Kidney tubule cell (primary cell): ENCODE results near the gene OR1M1.
"Not testable (repeated sequence)": the region's sequence is repeated elsewhere in the genome, so short reads cannot be mapped to it uniquely, and the experiment has no call there.

ENCODE experiments used
- DNase-seq: peaks from one replicate; pipeline ENCODE4 v3.0.0-alpha.2; 2018; ENCODE audit warnings: low spot score

The OR1M1 gene

GRCh38 chr19:9086761-9087160, at the start of gene OR1M1:
OR1M1 (plus strand) TSS chr19:9087061; CDS start chr19:9093245, 6,184 bp downstream.
- DNase-seq = no peak

- DNase-seq = peak; percentile 18
These were observed 49.3 kb upstream of the OR1M1 start for GRCh38 chr19:9037400-9038062.

DNA sequence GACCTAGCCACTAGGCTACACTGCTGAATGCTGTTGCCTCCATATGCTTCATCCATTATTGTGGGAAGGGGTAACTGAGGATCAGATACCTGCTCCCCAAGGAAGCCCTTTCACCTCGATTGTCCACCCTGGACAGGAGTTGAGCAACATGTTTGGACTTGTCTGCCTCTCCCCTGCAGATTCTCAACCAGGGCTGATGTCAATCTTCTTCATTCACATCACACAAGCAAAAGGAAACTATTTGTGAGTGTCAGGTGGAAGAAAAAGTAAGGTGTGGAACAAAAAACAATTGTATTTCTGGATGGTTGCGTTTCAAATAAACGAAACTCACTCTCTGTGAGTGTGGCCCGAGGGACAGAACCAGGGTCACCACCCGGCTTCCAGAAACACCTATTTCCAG, 47.1 kb upstream of the OR1M1 start:
- DNase-seq = no peak

DNA sequence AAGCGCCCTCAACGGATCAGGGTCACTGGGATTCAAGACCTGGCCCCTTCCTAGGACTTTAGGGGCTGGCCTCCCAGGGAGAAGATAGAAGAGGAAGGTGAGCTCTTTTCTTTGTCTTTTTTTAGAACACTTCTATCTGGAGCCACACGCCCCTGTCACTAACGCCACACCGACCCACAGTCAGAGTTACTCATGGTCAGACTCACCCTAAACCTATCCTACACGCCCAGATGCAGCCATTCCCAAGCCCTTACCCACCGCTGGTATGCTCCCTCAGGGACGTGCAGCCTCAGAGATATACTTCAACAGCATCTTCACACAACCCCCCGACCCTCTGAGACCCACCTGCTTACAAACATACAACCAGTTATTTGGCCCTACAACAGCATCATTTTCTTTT, 46.7 kb upstream of the OR1M1 start:
- DNase-seq = peak; percentile 10

DNA sequence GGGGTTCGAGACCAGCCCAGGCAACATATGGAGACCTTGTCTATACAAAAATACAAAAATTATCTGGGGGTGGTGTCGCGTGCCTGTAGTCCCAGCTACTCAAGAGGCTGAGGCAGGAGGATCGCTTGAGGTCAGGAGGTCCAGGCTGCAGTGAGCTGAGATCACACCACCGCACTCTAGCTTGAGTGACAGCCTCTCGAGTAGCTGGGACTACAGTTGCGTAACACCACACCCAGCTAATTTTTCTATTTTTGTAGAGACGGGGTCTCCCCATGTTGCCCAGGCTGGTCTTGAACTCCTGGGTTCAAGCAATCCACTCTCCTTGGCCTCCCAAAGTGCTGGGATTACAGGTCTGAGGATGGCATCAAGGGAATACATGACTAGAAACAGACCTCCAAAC, 45.8 kb upstream of the OR1M1 start:
- no peak for DNase-seq

GRCh38 chr19:9043524-9043923, 43.3 kb upstream of the OR1M1 start:
- DNase-seq = peak; percentile 69

DNA sequence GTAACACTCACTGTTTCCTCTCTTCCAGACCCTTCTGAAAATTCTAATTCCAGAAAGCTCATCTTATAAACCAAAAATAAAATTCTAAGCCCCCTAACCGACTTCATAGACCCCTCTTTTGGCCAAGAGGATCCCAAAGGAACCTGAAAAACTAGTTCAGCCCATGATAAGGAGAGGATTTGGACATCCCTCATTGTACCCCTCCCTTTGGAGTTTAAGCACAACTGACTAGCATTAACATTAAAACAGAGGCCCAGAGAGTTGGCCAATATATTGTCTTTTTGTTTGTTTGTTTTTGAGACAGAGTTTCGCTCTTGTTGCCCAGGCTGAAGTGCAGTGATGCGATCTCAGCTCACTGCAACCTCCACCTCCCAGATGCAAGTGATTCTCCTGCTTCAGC, 42.4 kb upstream of the OR1M1 start:
- DNase-seq = no peak

DNA sequence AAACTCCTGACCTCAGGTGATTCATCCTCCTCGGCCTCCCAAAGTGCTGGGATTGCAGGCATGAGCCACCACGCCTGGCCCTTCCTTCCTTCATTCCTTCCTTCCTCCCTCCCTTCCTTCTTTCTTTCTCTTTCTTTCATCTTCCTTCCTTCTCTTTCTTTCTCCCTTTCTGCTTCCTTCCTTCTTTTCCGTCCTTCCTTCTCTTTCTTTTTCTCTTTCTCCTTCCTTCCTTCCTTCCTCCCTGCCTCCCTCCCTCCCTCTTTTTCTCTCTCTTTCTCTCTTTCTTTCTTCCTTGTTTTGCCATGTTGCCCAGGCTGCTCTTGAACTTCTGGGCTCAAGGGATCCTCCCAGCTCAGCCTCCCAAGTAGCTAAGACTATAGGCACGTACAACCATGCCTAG, 40.2 kb upstream of the OR1M1 start:
- no peak for DNase-seq

GRCh38 chr19:9052894-9053293, 34.0 kb upstream of the OR1M1 start:
- DNase-seq = peak; percentile 45

DNA sequence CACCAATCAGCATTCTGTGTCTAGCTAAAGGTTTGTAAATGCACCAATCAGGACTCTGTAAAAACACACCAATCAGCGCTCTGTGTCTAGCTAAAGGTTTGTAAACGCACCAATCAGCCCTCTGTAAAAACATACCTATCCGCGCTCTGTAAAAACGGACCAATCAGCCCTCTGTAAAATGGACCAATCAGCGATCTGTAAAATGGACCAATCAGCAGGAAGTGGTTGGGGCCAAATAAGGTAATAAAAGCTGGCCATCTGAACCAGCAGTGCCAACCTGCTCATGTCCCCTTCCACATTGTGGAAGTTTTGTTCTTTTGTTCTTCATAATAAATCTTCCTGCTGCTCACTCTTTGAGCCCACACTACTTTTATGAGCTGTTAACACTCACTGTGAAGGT, 33.2 kb upstream of the OR1M1 start:
- not testable (repeated sequence) for DNase-seq

DNA sequence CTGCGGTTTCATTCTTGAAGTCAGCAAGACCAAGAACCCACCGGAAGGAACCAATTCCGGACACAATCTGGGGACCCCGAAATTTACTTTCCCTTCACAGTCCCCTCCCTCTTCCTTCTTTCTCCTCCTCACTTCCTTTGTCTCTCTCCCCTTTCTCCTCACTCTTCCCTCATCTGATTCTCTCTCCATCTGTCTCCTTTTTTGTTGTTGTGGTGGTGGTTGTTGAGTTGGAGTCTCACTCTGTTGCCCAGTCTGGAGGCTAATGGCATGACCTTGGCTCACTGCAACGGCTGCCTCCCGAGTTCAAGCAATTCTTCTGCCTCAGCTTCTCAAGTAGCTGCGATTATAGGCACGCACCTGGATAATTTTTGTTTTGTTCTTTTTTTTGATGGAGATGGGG, 32.7 kb upstream of the OR1M1 start:
- no peak for DNase-seq

GRCh38 chr19:9054765-9055164, 32.1 kb upstream of the OR1M1 start:
- peak; percentile 22 for DNase-seq

DNA sequence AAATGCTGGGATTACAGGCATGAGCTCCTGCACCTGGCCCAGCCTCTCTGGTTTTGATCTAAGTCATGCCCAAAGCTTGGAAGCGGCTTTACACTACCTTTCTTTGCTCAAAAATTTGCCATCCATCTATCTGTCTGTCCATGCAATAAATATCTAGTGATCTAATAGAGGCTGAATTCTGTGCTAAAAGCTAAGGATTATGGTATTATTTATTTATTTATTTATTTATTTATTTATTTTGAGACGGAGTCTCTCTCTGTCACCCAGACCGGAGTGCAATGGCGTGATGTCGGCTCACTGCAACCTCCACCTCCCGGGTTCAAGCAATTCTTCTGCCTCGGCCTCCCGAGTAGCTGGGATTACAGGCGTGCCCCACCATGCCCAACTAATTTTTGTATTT, 30.7 kb upstream of the OR1M1 start:
- not testable (repeated sequence) for DNase-seq

GRCh38 chr19:9057505-9058258, 29.2 kb upstream of the OR1M1 start:
- peak; percentile 11 for DNase-seq

GRCh38 chr19:9058905-9059667, 27.8 kb upstream of the OR1M1 start:
- peak; percentile 39 for DNase-seq

- DNase-seq = no peak
These were observed 26.1 kb upstream of the OR1M1 start for GRCh38 chr19:9060564-9061340.

GRCh38 chr19:9061879-9062278, 25.0 kb upstream of the OR1M1 start:
- no peak for DNase-seq

- DNase-seq = no peak
These were observed 21.3 kb upstream of the OR1M1 start for GRCh38 chr19:9065457-9066014.

DNA sequence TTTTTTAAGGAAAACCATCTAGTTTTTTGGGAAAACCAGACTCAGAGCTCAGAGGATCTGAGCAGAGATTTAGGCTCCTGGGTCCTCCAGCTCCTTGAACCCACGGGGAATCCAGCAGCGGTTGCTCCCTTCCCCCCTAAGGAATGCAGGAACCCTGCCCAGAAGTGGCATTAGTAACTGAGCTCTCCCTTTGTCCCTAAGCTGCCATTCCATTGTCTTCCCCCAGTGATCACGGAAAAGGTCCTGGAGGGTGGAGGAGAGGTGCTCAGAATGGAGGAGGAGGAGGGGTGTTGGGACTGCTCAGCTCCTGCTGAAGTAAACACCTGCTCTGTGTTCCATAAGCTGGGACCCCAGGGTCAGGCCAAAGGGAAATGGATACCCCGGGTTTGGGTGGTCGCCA, 16.8 kb upstream of the OR1M1 start:
- DNase-seq = peak; percentile 61

DNA sequence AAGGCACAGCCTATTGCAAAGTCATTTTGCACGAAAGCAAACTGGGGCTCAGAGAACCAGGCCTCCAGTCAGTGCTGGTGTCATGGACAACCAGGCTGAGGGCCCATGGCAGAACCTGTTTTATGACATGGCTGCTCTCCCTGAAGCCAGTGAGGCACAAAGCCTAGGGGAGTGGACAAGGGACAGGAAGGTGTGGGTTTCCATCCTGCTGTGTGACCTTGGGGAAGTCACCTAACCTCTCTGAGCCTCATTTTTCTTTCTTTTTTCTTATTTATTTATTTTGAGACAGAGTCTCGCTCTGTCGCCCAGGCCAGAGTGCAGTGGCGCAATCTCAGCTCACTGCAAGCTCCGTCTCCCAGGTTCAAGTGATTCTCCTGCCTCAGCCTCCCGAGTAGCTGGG, 15.1 kb upstream of the OR1M1 start:
- not testable (repeated sequence) for DNase-seq

DNA sequence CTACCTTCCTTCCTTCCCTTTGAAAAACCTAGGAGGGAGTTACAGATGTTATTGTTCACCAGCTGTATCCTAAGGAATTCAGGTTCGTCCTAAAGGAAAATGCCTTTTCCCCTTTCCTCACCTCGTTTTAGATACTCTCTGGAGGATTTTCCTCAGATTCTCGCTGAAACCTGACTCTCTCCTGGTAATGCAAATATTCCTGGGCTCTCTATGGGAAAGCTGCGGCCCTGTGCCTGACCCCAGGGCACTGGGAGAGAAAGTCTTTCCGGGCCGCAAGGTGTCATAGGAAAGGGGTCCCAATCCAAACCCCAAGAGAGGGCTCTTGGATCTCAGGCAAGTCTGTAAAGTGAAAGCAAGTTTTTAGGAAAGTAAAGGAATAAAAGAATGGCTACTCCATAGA, 13.1 kb upstream of the OR1M1 start:
- no peak for DNase-seq
